Measurements from ENCODE around the gene JUN. TPM values are rescaled to one million over a fixed set of nuclear protein-coding genes. Genes with fewer than 3 reads are reported as not detected.

The JUN gene
- total and polyA plus RNA-seq, 2 donors from 2014 or later: 41.8 to 109 TPM

DNA sequence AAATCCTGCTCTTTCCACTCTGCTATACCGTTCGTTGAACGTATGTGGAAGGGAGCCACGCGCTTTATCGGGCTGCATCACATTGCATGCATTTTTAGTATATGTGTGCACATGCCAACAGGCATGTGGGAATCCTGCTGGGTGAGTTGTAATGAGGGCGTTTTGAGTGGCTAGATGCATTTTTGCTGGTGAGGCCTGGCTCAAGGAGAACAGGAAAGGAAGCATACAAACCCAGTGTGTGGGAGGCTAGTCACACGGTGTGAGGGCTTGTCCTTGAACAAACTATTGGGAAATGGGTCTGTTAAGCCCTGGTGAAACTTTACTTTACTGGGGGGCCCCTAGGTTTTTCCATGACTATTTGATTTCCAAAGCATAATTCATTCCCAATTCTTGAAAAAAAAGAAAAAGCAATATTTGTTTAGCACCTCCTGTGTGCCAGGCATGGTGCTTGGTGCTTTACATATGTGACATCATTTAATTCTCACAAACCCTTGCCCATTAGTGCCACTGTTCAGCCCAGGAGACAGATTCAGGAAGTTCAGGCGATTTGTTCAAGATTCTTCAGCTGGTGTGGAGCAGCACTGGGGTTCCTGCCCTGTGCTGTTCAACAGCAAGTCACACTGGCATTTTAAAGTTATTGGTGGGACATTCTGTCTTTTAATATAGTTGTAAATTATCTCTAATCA lies 25.6 kb upstream of the JUN start:
- H3K27ac ChIP-seq (ENCODE audit: low read depth in 2 of 2, low read length in 2 of 2): no peak overlapping the region
- FAIRE-seq: no peak
- no peak overlapping the region for H3K9ac ChIP-seq (ENCODE audit: low read length in 3 of 3)

DNA sequence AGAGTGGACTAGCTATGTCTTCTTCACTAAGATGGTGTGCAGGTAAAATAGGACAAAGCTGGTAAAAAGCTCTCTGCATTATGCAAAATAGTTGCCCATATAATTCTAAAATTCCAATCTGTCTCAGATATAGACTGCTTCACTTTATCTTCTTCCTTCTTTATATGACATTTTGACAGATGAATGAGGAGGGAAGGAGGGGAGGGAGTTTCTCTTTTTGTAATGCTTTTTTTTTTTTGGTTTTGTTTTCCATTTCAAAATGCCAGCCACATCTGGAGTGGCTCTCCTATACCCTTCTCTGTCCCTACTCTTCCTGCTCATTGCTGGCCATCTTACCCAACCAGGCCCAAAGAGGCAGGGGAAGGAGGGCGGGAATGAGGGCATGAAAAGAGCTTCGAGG lies 24.2 kb upstream of the JUN start:
- FAIRE-seq (no peak), DNase-seq (no peak)
- Histone ChIP-seq H3K27me3 (ENCODE audit: control insufficient read depth, insufficient read depth, low read length) (no peaks in the 10 kb centered on the region), H3K27ac (ENCODE audit: low read depth in 2 of 2, low read length in 2 of 2) (no peak overlapping the region), H3K36me3 (ENCODE audit: control insufficient read depth in 2 of 3, insufficient read depth in 3 of 3, low read length in 3 of 3) (no peaks in the 10 kb centered on the region), H3K9ac (ENCODE audit: low read length in 3 of 3) (no peak overlapping the region), H3K4me1 (ENCODE audit: control insufficient read depth in 2 of 3, insufficient read depth in 2 of 3, low read depth in 1 of 3, low read length in 3 of 3) (peaks cover 0 to 2% (median 0%) of the 10 kb centered on the region in 3 donors), H3K9me3 (ENCODE audit: control insufficient read depth in 2 of 3, insufficient read depth in 1 of 3, low read length in 3 of 3) (no peaks in the 10 kb centered on the region), H3K4me3 (ENCODE audit: low read length in 3 of 3) (no peak overlapping the region)
- intact Hi-C loops (cut with DNase I): no loop called here
- TF ChIP-seq, protein P1, sequence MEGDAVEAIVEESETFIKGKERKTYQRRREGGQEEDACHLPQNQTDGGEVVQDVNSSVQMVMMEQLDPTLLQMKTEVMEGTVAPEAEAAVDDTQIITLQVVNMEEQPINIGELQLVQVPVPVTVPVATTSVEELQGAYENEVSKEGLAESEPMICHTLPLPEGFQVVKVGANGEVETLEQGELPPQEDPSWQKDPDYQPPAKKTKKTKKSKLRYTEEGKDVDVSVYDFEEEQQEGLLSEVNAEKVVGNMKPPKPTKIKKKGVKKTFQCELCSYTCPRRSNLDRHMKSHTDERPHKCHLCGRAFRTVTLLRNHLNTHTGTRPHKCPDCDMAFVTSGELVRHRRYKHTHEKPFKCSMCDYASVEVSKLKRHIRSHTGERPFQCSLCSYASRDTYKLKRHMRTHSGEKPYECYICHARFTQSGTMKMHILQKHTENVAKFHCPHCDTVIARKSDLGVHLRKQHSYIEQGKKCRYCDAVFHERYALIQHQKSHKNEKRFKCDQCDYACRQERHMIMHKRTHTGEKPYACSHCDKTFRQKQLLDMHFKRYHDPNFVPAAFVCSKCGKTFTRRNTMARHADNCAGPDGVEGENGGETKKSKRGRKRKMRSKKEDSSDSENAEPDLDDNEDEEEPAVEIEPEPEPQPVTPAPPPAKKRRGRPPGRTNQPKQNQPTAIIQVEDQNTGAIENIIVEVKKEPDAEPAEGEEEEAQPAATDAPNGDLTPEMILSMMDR (IDR thresholded peaks at IDR 0.05; ENCODE audit: borderline replicate concordance, extremely low read depth, insufficient read depth): no peak

More for the DNA sequence above, 25.6 kb upstream of the JUN start:
- peak in 2 of 5 donors; percentile 15 to 38 for DNase-seq
- Histone ChIP-seq H3K9me3 (ENCODE audit: control insufficient read depth in 2 of 3, insufficient read depth in 1 of 3, low read length in 3 of 3) (no peaks in the 10 kb centered on the region), H3K4me1 (ENCODE audit: control insufficient read depth in 2 of 3, insufficient read depth in 2 of 3, low read depth in 1 of 3, low read length in 3 of 3) (peaks cover 0 to 8% (median 0%) of the 10 kb centered on the region in 3 donors), H3K4me3 (ENCODE audit: low read length in 3 of 3) (no peak overlapping the region), H3K27me3 (ENCODE audit: control insufficient read depth, insufficient read depth, low read length) (no peaks in the 10 kb centered on the region), H3K36me3 (ENCODE audit: control insufficient read depth in 2 of 3, insufficient read depth in 3 of 3, low read length in 3 of 3) (no peaks in the 10 kb centered on the region)
- intact Hi-C loops (cut with DNase I): no loop called here
- TF ChIP-seq, protein P1 (IDR thresholded peaks at IDR 0.05; ENCODE audit: borderline replicate concordance, extremely low read depth, insufficient read depth): no peak

GRCh38 chr1:58805716-58806571 lies 22.1 kb upstream of the JUN start:
- TF ChIP-seq, protein P1 (IDR thresholded peaks at IDR 0.05; ENCODE audit: borderline replicate concordance, extremely low read depth, insufficient read depth): no peak
- Histone ChIP-seq H3K4me3 (ENCODE audit: low read length in 3 of 3) (no peak overlapping the region), H3K27ac (ENCODE audit: low read depth in 2 of 2, low read length in 2 of 2) (no peak overlapping the region), H3K9ac (ENCODE audit: low read length in 3 of 3) (no peak overlapping the region), H3K36me3 (ENCODE audit: control insufficient read depth in 2 of 3, insufficient read depth in 3 of 3, low read length in 3 of 3) (no peaks in the 10 kb centered on the region), H3K9me3 (ENCODE audit: control insufficient read depth in 2 of 3, insufficient read depth in 1 of 3, low read length in 3 of 3) (no peaks in the 10 kb centered on the region), H3K4me1 (ENCODE audit: control insufficient read depth in 2 of 3, insufficient read depth in 2 of 3, low read depth in 1 of 3, low read length in 3 of 3) (peaks cover 0 to 2% (median 0%) of the 10 kb centered on the region in 3 donors), H3K27me3 (ENCODE audit: control insufficient read depth, insufficient read depth, low read length) (no peaks in the 10 kb centered on the region)
- no peak for FAIRE-seq
- intact Hi-C loops (cut with DNase I): no loop called here
- DNase-seq: no peak

All from kidney (tissue), 14 donors.